Progenitor cell of endocrine pancreas (in vitro differentiated cells): ENCODE results near the gene MUC6. TPM values are rescaled to one million over a fixed set of nuclear protein-coding genes. Genes with fewer than 3 reads are reported as not detected.

Source experiments
- DNase-seq: peaks from one replicate; pipeline ENCODE4 v3.0.0; 2021; ENCODE audit warnings: low spot score; ENCODE audit not compliant: unreplicated experiment
- H3K27ac Mint-ChIP-seq: 2 replicates; pipeline ENCODE4 v1.8.0; 2021; ENCODE audit warnings: mild to moderate bottlenecking, moderate library complexity, mixed read lengths
- H3K27me3 Mint-ChIP-seq: 2 replicates; pipeline ENCODE4 v1.8.0; 2021; ENCODE audit warnings: mixed read lengths
- H3K36me3 Mint-ChIP-seq: 2 replicates; pipeline ENCODE4 v1.8.0; 2022; ENCODE audit warnings: mixed read lengths; ENCODE audit not compliant: insufficient read depth
- H3K4me1 Mint-ChIP-seq: 2 replicates; pipeline ENCODE4 v1.8.0; 2021; ENCODE audit warnings: low read depth, mixed read lengths
- H3K4me3 Mint-ChIP-seq: 2 replicates; pipeline ENCODE4 v1.8.0; 2021; ENCODE audit warnings: low read depth, mild to moderate bottlenecking, moderate library complexity, mixed read lengths
- H3K9me3 Mint-ChIP-seq: 2 replicates; pipeline ENCODE4 v1.8.0; 2021; ENCODE audit warnings: low read depth, mixed read lengths
- total RNA-seq: library from RNA; stranded (reverse); gene quantifications from 2 replicates; pipeline ENCODE4 v1.2.1, GENCODE V29; 2021
- TF ChIP-seq, protein P1 (sequence below): fragments of 200-600 bp; sonication (generic); IDR thresholded peaks from one replicate; pipeline ENCODE4 v1.5.0; 2021; ENCODE audit warnings: antibody characterized with exemption, mild to moderate bottlenecking; ENCODE audit not compliant: unreplicated experiment

Gene MUC6
- total RNA-seq, 1 donor from 2014 or later: 1.6 TPM

DNA sequence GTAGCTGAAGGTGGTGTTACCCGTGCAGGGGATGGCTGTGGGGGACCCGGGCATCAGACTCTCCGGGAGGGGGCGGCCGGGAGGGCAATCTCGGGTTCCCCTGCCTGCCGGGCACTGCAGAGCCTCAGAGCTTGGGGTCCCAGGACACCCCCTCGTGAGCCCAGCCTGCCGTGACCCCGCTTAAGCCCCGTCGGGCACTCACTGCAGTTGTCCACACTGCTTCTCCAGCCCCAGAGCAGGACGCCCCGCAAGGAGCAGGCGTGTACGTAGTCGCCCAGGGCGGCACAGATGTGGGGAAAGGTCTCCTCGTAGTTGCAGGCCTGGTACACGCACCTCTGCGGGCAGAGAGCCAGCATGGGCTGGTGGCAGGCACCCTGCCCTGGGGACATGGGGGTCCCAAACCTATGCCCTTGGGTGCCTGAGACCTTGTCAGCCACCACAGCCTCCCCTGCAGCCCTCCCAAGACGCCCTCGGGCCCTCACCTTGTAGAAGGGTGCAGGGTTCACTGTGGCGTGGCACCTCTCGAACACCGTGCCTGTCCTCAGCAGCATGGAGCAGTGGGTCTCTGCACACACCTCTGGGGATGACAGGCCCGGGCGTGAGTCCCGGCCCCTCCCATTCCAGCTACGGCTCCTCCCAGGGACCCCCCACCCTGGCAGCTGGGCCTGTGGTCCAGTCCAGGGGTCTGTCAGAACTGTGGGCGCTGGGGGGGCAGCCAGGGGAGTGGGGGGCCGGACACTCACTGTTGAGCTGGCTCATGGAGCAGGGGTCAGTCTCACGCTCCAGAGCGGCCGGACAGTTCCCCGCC lies 8.8 kb downstream of the MUC6 start:
- Mint-ChIP-seq H3K27me3 (no peaks in the 10 kb centered on the region), H3K9me3 (no peaks in the 10 kb centered on the region), H3K36me3 (no peaks in the 10 kb centered on the region), H3K27ac (no peak overlapping the region), H3K4me1 (no peaks in the 10 kb centered on the region), H3K4me3 (no peak overlapping the region)
- TF ChIP-seq, protein P1, sequence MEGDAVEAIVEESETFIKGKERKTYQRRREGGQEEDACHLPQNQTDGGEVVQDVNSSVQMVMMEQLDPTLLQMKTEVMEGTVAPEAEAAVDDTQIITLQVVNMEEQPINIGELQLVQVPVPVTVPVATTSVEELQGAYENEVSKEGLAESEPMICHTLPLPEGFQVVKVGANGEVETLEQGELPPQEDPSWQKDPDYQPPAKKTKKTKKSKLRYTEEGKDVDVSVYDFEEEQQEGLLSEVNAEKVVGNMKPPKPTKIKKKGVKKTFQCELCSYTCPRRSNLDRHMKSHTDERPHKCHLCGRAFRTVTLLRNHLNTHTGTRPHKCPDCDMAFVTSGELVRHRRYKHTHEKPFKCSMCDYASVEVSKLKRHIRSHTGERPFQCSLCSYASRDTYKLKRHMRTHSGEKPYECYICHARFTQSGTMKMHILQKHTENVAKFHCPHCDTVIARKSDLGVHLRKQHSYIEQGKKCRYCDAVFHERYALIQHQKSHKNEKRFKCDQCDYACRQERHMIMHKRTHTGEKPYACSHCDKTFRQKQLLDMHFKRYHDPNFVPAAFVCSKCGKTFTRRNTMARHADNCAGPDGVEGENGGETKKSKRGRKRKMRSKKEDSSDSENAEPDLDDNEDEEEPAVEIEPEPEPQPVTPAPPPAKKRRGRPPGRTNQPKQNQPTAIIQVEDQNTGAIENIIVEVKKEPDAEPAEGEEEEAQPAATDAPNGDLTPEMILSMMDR: no peak
- no peak for DNase-seq

DNA sequence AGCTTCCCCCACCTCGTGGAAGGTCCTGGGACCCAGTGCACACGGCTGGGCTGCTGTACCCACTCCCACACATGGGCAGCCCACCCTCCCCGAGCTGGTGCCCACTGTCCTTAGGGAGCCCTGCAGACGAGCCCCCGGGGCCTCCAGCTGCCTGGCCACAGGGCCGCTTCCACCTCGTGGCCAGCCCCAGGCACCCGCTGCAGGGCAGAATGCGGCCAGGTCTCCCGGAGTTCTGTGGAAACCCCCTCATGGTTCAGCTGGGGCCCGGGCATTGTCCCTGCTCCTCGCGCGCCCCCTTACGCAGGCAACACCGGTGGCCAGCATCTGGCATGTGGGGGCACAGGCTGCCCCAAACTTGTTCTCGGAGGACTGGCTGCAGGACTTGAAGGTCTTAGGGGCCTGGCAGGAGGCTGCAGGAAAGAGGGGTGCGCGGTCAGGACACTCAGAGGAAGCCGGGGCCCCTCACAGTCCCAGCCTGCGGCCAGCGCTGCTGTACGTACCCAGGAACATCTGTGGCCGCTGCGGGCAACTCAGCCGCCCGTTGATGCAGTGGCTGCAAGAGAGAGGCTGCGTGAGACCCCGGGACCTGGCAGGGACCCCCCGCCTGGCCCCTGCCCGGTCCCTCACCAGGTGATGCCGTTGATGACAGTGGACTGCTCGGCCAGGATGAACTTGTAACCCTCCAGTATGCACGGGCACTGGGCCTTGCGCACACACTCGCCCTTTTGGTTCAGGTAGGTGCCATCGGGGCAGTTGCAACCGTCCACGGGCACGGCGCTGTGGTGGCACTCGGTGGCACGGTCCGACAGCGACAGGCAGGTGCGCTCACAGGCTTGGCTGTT lies 9.7 kb downstream of the MUC6 start:
- Mint-ChIP-seq H3K27me3 (no peaks in the 10 kb centered on the region), H3K4me3 (no peak overlapping the region), H3K4me1 (no peaks in the 10 kb centered on the region)

DNA sequence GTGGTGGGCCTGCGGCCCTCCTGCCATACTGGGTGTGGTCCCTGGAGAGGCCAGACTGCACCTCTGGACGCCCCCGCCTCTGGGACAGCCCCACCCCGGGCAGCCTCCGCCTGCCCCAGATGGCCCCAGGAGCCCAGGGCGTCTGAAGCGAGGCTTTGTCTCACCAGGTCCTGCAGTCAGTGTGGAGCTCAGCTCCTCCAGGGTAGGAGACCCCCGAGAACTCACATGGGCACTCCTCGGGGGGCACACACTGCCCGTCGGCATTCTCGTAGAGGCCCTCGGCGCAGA lies 10.4 kb downstream of the MUC6 start:
- Mint-ChIP-seq H3K27me3 (no peaks in the 10 kb centered on the region), H3K27ac (no peak overlapping the region), H3K4me3 (no peak overlapping the region), H3K9me3 (no peaks in the 10 kb centered on the region), H3K36me3 (no peaks in the 10 kb centered on the region), H3K4me1 (no peaks in the 10 kb centered on the region)
- TF ChIP-seq, protein P1: no peak
- no peak for DNase-seq

More for the DNA sequence above, 9.7 kb downstream of the MUC6 start:
- Mint-ChIP-seq H3K36me3 (no peaks in the 10 kb centered on the region), H3K9me3 (no peaks in the 10 kb centered on the region), H3K27ac (no peak overlapping the region)
- TF ChIP-seq, protein P1: no peak
- DNase-seq: no peak

DNA sequence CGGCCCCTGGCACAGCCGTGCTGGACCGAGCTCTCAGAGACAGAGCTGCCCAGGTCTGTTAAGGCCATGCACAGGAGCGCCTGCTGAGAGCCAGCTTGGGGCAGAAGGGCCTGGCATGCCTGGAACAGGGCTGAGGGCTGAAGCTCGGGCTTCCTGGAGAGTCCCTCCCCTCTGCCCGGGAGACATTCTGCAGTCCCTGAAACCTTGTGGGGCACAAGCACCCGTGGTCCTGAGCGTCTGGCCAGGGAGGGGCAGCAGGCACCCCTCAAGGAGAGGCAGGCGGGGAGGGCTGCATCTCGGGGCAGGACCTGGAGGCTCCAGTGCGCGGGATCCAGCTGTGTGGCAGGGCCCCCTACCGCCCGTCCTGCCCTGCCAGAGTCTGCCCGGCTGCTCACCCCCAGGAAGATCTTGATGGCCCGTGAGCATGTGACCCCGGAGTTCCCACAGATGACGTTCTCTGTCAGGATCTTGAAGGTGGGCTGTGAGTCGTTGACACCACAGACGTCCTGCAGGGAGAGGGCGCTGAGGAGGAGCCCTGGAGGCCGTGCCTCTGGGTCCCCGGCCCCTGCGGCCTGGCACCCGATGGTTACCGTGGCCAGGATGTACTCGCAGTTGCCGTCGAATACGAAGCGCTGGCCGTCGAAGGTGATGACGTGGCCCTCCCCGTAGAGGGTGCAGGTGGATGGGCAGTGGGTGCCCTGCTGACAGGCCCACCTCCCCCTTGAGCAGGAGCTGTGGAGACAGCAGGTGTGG lies 10.9 kb downstream of the MUC6 start:
- TF ChIP-seq, protein P1: no peak
- Mint-ChIP-seq H3K27me3 (no peaks in the 10 kb centered on the region), H3K9me3 (no peaks in the 10 kb centered on the region), H3K4me3 (no peak overlapping the region), H3K4me1 (no peaks in the 10 kb centered on the region), H3K36me3 (no peaks in the 10 kb centered on the region), H3K27ac (no peak overlapping the region)
- DNase-seq: no peak
